Suprapubic skin (tissue), 4 donors: ENCODE data around the gene CACNA1E. TPM values are rescaled to one million over a fixed set of nuclear protein-coding genes. Genes with fewer than 3 reads are reported as not detected.

ENCODE experiments used
- DNase-seq, 2 donors: peaks; one replicate each; pipeline ENCODE4 v3.0.0-alpha.2; 2019; ENCODE audit warnings: low spot score in 2 of 2
- H3K27ac ChIP-seq: fragments of 200-600 bp; sonication (generic); one replicate; pipeline ENCODE4 v1.5.1; 2019
- H3K27me3 ChIP-seq: fragments of 200-600 bp; sonication (generic); one replicate; pipeline ENCODE4 v1.5.1; 2019
- H3K36me3 ChIP-seq: fragments of 200-600 bp; sonication (generic); one replicate; pipeline ENCODE4 v1.5.1; 2019
- H3K4me1 ChIP-seq: fragments of 200-600 bp; sonication (generic); one replicate; pipeline ENCODE4 v1.5.1; 2019
- H3K4me3 ChIP-seq: fragments of 200-600 bp; sonication (generic); one replicate; pipeline ENCODE4 v1.5.1; 2019; ENCODE audit warnings: mild to moderate bottlenecking
- H3K9me3 ChIP-seq: fragments of 200-600 bp; sonication (generic); one replicate; pipeline ENCODE4 v1.5.1; 2019
- CTCF ChIP-seq, 2 donors: fragments of 200-600 bp in 1 of 2; fragments of 450-650 bp in 1 of 2; sonication (generic) in 1 of 2; IDR thresholded peaks; one replicate each; pipeline ENCODE4 v1.5.1; 2016 to 2019; ENCODE audit warnings: antibody characterized with exemption in 2 of 2, mild to moderate bottlenecking in 1 of 2, moderate library complexity in 1 of 2
- EP300 ChIP-seq: sonication (generic); formaldehyde crosslinking; IDR thresholded peaks from one replicate; pipeline ENCODE4 v1.6.1; 2017; ENCODE audit warnings: antibody characterized with exemption
- POLR2A ChIP-seq, 2 donors: fragments of 450-650 bp; IDR thresholded peaks; one replicate each; pipeline ENCODE4 v1.6.1; 2017; ENCODE audit warnings: antibody characterized with exemption in 2 of 2, mild to moderate bottlenecking in 2 of 2, moderate library complexity in 2 of 2
- POLR2AphosphoS5 ChIP-seq, 3 donors: sonication (generic); formaldehyde crosslinking; IDR thresholded peaks; one replicate each; pipeline ENCODE4 v1.6.1; 2017; ENCODE audit warnings: antibody characterized with exemption in 3 of 3
- WGBS: methylation state at CpG from one replicate; pipeline ENCODE4 v1.1.5; 2018; 5-methylcytosine and 5-hydroxymethylcytosine counted together
- total RNA-seq, 4 donors: library from RNA; depleted of rRNA; stranded (reverse); fragments of >200 nt; gene quantifications; one replicate each; pipeline ENCODE4 v1.1.0, GENCODE V29; 2016

Gene CACNA1E
- total RNA-seq, 4 donors from 2014 or later = not detected

GRCh38 chr1:181557313-181557712, 74.0 kb downstream of the CACNA1E start:
- 63% methylated on average over 4 of the region's 4 CpGs for WGBS

GRCh38 chr1:181558416-181558815, 75.1 kb downstream of the CACNA1E start:
- TF ChIP-seq EP300 (no peak), POLR2AphosphoS5 (IDR thresholded peaks at IDR 0.05) (no peak), CTCF (IDR thresholded peaks at IDR 0.05) (no peak), POLR2A (IDR thresholded peaks at IDR 0.05) (no peak)
- no peak overlapping the region for H3K27ac ChIP-seq
- no peaks in the 10 kb centered on the region for H3K9me3 ChIP-seq
- no peak overlapping the region for H3K4me3 ChIP-seq
- peaks cover 14% of the 10 kb centered on the region for H3K27me3 ChIP-seq
- 92% methylated on average over 4 of the region's 4 CpGs for WGBS
- no peak for DNase-seq
- H3K36me3 ChIP-seq = no peaks in the 10 kb centered on the region
- H3K4me1 ChIP-seq = no peaks in the 10 kb centered on the region

More at GRCh38 chr1:181557313-181557712, 74.0 kb downstream of the CACNA1E start:
- no peak for DNase-seq
- TF ChIP-seq POLR2AphosphoS5 (IDR thresholded peaks at IDR 0.05) = no peak
- no peak for TF ChIP-seq EP300
- TF ChIP-seq POLR2A (IDR thresholded peaks at IDR 0.05) = no peak
- TF ChIP-seq CTCF (IDR thresholded peaks at IDR 0.05) = no peak
- Histone ChIP-seq H3K27me3 (peaks cover 14% of the 10 kb centered on the region), H3K4me3 (no peak overlapping the region), H3K36me3 (no peaks in the 10 kb centered on the region), H3K9me3 (no peaks in the 10 kb centered on the region), H3K27ac (no peak overlapping the region), H3K4me1 (no peaks in the 10 kb centered on the region)

- H3K4me3 ChIP-seq = no peak overlapping the region
- DNase-seq = no peak
- H3K4me1 ChIP-seq = no peaks in the 10 kb centered on the region
- no peak overlapping the region for H3K27ac ChIP-seq
- WGBS = 3% methylated on average over 1 of the region's 1 CpG
- no peaks in the 10 kb centered on the region for H3K9me3 ChIP-seq
- H3K36me3 ChIP-seq = no peaks in the 10 kb centered on the region
- H3K27me3 ChIP-seq = peaks cover 14% of the 10 kb centered on the region
- TF ChIP-seq CTCF (IDR thresholded peaks at IDR 0.05) = no peak
- no peak for TF ChIP-seq EP300
- TF ChIP-seq POLR2AphosphoS5 (IDR thresholded peaks at IDR 0.05) = no peak
- TF ChIP-seq POLR2A (IDR thresholded peaks at IDR 0.05) = no peak
These were observed 75.8 kb downstream of the CACNA1E start for GRCh38 chr1:181559142-181559541.

GRCh38 chr1:181562395-181562794, 79.1 kb downstream of the CACNA1E start:
- Histone ChIP-seq H3K36me3 (no peaks in the 10 kb centered on the region), H3K4me1 (no peaks in the 10 kb centered on the region), H3K27me3 (peaks cover 1% of the 10 kb centered on the region), H3K27ac (no peak overlapping the region), H3K9me3 (no peaks in the 10 kb centered on the region), H3K4me3 (no peak overlapping the region)
- 87% methylated on average over 4 of the region's 4 CpGs for WGBS
- no peak for TF ChIP-seq EP300
- no peak for TF ChIP-seq CTCF (IDR thresholded peaks at IDR 0.05)
- TF ChIP-seq POLR2A (IDR thresholded peaks at IDR 0.05) = no peak
- no peak for TF ChIP-seq POLR2AphosphoS5 (IDR thresholded peaks at IDR 0.05)
- DNase-seq = no peak

- WGBS = 88% methylated on average over 4 of the region's 4 CpGs
- H3K4me3 ChIP-seq = no peak overlapping the region
- no peaks in the 10 kb centered on the region for H3K9me3 ChIP-seq
- TF ChIP-seq POLR2AphosphoS5 (IDR thresholded peaks at IDR 0.05) (no peak), CTCF (IDR thresholded peaks at IDR 0.05) (no peak), POLR2A (IDR thresholded peaks at IDR 0.05) (no peak), EP300 (no peak)
- DNase-seq = no peak
- H3K27me3 ChIP-seq = no peaks in the 10 kb centered on the region
- no peak overlapping the region for H3K27ac ChIP-seq
- H3K36me3 ChIP-seq = no peaks in the 10 kb centered on the region
- no peaks in the 10 kb centered on the region for H3K4me1 ChIP-seq
These were observed 85.4 kb downstream of the CACNA1E start for GRCh38 chr1:181568736-181569135.
